HG02973 (cell line): ENCODE data around the gene PTPRR.

Experiments used
- ATAC-seq: cut with Tn5 transposase; IDR thresholded peaks from one replicate; pipeline ENCODE4 v1.9.1; 2021; ENCODE audit warnings: moderate library complexity; ENCODE audit not compliant: unreplicated experiment

The PTPRR gene

GRCh38 chr12:70709022-70709421 lies 211.5 kb downstream of the PTPRR start:
- no peak for ATAC-seq

GRCh38 chr12:70706611-70707010 lies 213.9 kb downstream of the PTPRR start:
- ATAC-seq = no peak

DNA sequence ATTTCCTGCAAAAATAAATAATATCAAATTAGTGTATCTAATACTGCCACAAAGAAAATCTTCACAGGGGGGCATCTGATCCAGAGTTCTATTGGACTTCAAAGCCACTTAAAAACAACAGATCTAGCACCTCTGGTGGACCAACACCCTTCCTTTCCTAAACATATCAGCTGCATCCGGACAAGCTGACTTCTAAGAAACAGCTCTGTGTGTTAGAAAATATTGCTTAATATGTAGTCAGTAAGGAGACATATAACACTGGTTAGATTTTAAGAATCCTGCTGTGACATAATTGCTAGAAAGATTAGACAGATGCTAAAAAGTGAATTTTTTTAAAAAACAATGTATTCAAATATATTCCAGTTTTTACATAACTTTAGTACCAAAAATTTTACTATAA lies 222.2 kb downstream of the PTPRR start:
- no peak for ATAC-seq

DNA sequence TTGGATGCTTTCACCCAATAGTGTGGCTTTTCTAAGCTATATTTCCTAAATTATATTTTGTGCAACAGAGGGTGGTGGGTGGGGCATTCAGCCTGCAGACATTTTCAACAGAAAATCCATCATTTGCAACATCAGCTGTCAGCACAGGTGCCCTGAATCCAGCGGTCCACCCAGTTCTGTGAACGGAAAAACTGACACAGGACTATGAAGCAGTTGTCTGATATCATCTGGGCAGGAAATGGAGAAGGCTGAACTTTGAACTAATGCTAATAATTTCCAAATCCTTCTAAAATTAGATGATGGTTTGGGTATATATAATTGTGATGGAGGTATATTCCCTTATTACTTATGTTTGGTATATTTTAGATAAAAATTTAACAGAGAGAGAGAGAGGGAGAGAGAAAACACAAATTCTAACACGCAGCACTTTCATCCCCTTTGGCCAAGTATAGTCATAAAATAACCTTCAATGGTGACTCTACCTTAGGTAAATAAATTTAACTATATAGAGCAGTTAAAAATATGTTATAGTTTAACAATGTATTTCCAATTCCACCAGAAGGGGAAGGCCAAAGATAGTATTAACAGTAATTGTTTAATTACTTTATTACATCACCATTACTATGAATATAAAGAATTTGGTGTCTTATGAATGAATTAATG lies 225.0 kb downstream of the PTPRR start:
- no peak for ATAC-seq

- ATAC-seq = no peak
Measured at GRCh38 chr12:70692681-70693288, 227.8 kb downstream of the PTPRR start.

DNA sequence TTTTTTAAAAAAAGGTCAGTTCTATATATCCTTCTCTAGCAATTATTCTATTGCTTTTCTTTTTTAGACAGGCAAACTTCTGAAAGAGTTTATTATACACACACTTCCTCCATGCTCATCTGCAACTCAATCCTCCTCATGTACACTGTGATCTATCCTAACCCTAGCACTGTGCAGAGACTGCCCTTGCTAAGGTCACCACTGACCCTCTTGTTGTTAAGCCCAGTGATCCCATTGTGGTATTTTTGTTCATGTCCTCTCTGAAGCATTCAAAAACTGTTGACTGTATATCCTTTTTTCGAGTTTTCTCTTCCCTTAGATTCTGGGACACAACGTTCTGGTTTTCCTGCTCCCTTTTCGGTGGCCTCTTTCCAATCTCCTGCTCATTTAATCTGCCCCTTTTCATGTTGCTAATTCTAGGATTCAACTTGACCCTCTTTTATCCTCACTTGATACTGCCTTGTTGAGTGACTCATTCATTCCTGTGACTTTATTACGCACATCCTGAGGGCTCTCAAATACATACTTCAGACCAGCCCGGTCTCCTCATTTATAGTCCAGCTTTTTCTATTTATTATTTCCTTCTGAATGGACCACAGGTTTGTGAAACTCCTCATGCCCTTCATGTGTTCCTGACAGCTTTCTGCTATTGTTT lies 229.4 kb downstream of the PTPRR start:
- ATAC-seq = no peak

DNA sequence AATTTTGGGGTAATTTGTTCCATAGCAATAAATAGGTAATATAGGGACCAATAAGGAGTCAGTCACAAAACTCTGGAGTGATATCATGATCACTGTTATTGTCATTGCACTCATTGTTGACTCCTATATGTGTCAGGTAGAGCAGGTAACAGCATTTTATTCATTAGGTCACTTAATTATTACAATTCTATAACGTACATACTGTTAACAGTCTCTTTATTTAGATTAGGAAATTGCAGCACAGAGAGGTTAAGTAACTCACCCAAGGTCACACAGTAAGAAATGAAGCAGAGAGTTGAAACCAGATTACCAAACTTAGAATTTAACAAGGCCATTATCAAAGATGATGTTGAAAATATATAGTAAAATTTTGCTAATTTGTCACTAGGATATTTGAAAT lies 233.6 kb downstream of the PTPRR start:
- no peak for ATAC-seq

DNA sequence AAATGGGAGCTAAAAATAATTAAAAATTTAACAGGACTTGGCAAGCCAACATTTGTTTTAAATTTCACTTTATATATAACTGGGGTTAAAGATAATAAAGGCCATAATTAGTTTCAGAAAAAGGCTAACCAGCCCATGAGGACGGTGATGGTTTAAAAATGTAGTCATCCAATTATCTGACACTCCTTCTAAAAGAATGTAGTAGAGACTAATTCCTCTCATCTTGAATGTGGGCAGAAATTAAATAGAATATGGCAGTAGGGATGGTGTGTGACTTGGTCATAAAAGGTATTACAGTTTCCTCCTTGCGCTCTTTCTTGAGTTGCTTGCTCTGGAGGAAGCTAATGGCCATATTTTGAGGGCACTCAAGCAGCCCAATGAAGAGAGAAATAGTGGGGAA lies 234.2 kb downstream of the PTPRR start:
- ATAC-seq = no peak

DNA sequence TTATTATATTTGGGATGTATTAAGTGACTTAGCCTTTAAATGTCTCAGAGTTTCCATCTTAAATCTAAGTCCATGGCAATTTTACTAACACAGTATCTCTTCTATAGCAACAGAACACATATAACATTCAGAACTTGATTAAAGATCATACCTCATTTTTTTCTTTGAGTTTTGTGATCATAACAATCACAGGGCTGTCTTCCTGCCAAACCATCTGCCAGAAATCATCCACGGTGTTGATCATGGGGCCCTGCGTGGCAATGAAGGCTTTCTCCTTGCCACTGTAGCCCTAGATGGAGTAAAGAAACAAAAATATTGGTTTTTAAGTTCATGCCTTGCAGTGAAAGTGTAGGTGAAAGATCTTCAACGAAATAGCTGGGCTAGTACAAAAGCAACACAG lies 236.6 kb downstream of the PTPRR start:
- no peak for ATAC-seq

- no peak for ATAC-seq
Measured at GRCh38 chr12:70671698-70672097, 248.8 kb downstream of the PTPRR start.

DNA sequence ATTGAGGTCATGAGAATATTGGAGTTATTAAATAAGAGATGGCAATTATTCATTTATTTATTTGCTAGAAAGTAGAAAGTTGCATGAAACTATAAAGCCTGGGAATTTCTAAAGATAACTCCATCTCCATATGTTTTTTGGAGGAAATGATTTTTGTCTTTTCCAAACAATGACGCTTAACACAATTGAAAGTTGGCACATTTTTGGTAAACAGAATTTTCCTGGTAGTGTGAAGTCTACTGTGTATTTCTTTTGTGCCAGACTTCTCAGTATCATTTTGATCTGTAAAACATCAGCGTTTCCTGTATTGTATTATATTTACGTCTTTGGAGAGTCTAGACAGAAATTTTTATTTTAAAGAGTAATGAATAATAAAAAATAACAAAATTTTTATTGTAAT lies 249.6 kb downstream of the PTPRR start:
- no peak for ATAC-seq

- no peak for ATAC-seq
Measured at GRCh38 chr12:70667253-70667652, 253.3 kb downstream of the PTPRR start.

GRCh38 chr12:70666364-70666763 lies 254.2 kb downstream of the PTPRR start:
- ATAC-seq = no peak

GRCh38 chr12:70664465-70664881 lies 256.1 kb downstream of the PTPRR start:
- ATAC-seq = no peak

- ATAC-seq = no peak
Measured at GRCh38 chr12:70663838-70664237, 256.7 kb downstream of the PTPRR start.

- ATAC-seq = no peak
Measured at GRCh38 chr12:70661466-70662161, 258.9 kb downstream of the PTPRR start.

DNA sequence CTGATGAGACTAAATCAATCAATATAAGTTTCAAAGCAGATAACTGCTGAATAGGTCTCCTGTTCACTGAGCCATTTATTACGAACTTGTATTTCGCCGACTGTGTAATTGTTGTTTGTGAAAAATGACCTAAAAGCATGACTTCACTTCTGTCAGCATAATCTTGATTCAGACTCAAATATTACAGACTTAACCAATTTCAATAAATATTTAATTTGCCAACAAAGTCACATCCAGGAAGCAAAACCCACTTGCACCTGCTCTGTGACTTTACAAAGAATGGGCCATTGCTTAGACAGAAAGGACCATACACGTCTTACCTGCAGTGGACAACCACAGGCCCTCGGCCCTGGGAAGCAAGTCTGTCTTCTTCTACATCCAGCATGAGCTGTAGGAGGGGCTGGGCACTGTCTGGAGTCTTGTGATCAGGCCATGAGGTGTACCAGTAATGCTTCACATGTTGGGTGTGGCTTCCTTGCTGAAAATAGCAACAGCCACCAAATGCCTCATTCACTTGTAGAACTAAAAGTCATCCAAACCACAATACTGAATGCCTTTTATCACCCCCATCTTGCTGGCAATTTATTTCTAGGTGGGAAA lies 259.8 kb downstream of the PTPRR start:
- ATAC-seq = no peak

DNA sequence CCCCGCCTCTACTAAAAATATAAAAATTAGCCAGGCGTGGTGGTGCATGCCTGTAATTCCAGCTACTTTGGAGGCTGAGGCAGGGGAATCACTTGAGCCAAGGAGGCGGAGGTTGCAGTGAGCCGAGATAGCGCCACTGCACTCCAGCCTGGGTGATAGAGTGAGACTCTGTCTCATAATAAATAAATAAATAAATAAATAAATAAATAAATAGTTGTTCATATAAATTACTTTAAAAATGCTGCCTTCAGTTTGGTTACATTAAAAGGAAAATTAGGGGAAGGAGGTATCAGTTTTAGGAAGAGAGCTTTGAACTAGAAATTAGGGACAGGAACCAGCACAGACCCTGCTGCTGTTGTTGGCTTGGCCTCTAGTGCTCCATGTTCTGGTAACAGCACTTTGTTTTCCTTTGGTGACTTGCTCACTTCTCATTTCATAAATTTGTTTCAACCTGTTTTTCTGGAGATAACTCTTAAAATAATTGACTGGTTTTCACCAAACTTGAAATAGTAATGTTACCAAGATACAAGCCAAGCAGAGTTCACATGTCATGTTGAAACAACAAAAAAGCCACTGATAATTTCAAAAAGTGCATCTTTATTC lies 260.4 kb downstream of the PTPRR start:
- ATAC-seq = no peak

GRCh38 chr12:70659077-70659606 lies 261.4 kb downstream of the PTPRR start:
- no peak for ATAC-seq

DNA sequence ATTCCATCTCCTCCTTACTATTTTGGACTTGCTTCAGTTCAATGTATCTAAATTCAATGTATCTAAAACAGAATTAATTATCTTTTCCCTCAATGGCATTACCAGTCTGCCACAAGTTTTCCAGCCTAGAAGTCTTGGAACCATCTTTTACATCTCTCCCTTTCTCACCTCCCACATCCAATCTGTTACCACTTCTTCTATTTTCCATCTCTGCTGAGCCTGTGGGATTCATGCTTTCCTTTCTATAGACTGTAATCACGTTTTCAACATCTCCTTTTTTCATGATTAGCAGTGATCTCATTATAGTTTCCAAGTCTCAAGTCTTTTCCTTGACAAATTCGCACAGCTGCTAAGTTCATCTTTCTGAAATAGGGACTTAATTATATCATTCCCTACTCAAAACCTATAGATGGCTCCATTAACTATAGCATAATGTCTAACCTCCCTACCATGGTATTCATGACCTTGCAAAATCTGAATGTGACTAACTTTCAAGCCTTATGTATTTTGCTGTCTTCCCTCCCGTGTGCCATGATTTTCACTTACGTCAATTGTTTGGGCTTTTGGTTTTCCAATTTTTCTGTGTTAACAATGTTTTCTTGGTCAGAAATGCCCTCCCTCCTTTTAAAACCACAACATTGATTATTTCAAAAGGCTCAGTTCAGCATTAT lies 262.8 kb downstream of the PTPRR start:
- no peak for ATAC-seq
